ENCODE data around the gene GULP1. TPM values are rescaled to one million over a fixed set of nuclear protein-coding genes. Genes with fewer than 3 reads are reported as not detected.

The GULP1 gene
- total RNA-seq, 1 experiment from 2014 or later = 76.0 TPM

GRCh38 chr2:188380280-188380679, 88.6 kb downstream of the GULP1 start:
- H3K9ac ChIP-seq (ENCODE audit: low read length) = peak overlapping the region; percentile 47
- H4K20me1 ChIP-seq (ENCODE audit: insufficient read depth) = no peaks in the 10 kb centered on the region
- peaks cover 0 to 14% of the 10 kb centered on the region in 2 experiments; a peak in 2 of 4 replicates for H3K36me3 ChIP-seq (ENCODE audit: control insufficient read depth in 1 of 2, insufficient read depth in 2 of 2, low read length in 2 of 2)
- ChIA-PET CTCF (no interaction called here), RAD21 (ENCODE audit: low non-redundant PET in 1 of 2, low total read pairs in 2 of 2, uncharacterized antibody in 2 of 2, unreplicated experiment in 2 of 2) (no interaction called here), POLR2A (no interaction called here)
- peak overlapping the region; percentile 60 for H3K4me2 ChIP-seq (ENCODE audit: low read length)
- H3K27ac ChIP-seq (ENCODE audit: low read depth, low read length) = peak overlapping the region; percentile 79; the same call in 1 of the 2 replicates
- H3K4me1 ChIP-seq (ENCODE audit: control insufficient read depth in 1 of 2, insufficient read depth in 2 of 2, low read length in 2 of 2) = peaks cover 47 to 57% of the 10 kb centered on the region in 2 experiments
- no peaks in the 10 kb centered on the region for H3K9me2 ChIP-seq (ENCODE audit: insufficient read depth)
- DNase-seq (ENCODE audit: low read depth, low spot score) = no peak
- TF ChIP-seq ELF1 (IDR thresholded peaks at IDR 0.05; ENCODE audit: borderline replicate concordance, low read depth) (no peak; the same call in 1 of the 2 replicates), EZH2phosphoT487 (IDR thresholded peaks at IDR 0.05; ENCODE audit: borderline replicate concordance) (no peak), POLR2A (IDR thresholded peaks at IDR 0.05; ENCODE audit: borderline replicate concordance, extremely low read depth, insufficient read depth, insufficient read length) (no peak), TCF7L2 (IDR thresholded peaks at IDR 0.05; ENCODE audit: borderline replicate concordance, extremely low read depth, insufficient read depth, insufficient read length) (no peak), FOSL1 (IDR thresholded peaks at IDR 0.05; ENCODE audit: low read depth) (peak; percentile 35; the same call in 1 of the 2 replicates), CEBPB (IDR thresholded peaks at IDR 0.05; ENCODE audit: low read depth) (no peak), ZNF274 (IDR thresholded peaks at IDR 0.05; ENCODE audit: low read depth, low read length) (no peak), ZBTB33 (IDR thresholded peaks at IDR 0.05; ENCODE audit: extremely low read depth, insufficient replicate concordance, low read length) (no peak), RAD21 (IDR thresholded peaks at IDR 0.05; ENCODE audit: low read depth) (no peak), ATF3 (IDR thresholded peaks at IDR 0.05) (no peak), SP1 (IDR thresholded peaks at IDR 0.05; ENCODE audit: low read depth) (peak; percentile 32), ZFX (IDR thresholded peaks at IDR 0.05) (no peak), CTCF (IDR thresholded peaks at IDR 0.05 in 2 of 3, conservative IDR thresholded peaks at IDR 0.05 in 1 of 3; ENCODE audit: borderline replicate concordance in 1 of 3, insufficient read depth in 1 of 3, low read depth in 2 of 3, low read length in 2 of 3) (no peak), MAX (IDR thresholded peaks at IDR 0.05) (peak; percentile 27; the same call in 1 of the 2 replicates)
- H3K27me3 ChIP-seq (ENCODE audit: insufficient read depth, low read length) = no peaks in the 10 kb centered on the region
- no TSS peak for BruUV-seq (replicated peaks)
- no peak; the same call in 1 of the 2 replicates for ATAC-seq
- peaks cover 84% of the 10 kb centered on the region for H3K79me2 ChIP-seq (ENCODE audit: insufficient read depth, low read length)
- peaks cover 5% of the 10 kb centered on the region in 2 experiments; a peak in 2 of 4 replicates for H3K9me3 ChIP-seq (ENCODE audit: control insufficient read depth in 1 of 2, insufficient read depth in 1 of 2, low read depth in 1 of 2, low read length in 2 of 2)
- H2AFZ ChIP-seq (ENCODE audit: low read depth, low read length, poor library complexity, severe bottlenecking) = no peak overlapping the region
- peak overlapping the region in 1 of 2 experiments; percentile 13; a peak in 1 of 4 replicates for H3K4me3 ChIP-seq (replicated peaks in 1 of 2; ENCODE audit: low read depth in 1 of 2, low read length in 2 of 2)
- intact Hi-C loops (cut with micrococcal nuclease) = loop anchor here (5.0 kb wide), 1 partner anchor 117 kb away; no protein-coding TSS in a partner anchor
